Measurements from ENCODE around the gene OR52E8.

The OR52E8 gene

GRCh38 chr11:5807580-5807979 is 49.9 kb downstream of the OR52E8 start:
- no peak for DNase-seq

Measured in NCI-H2107 (cell line).